ENCODE data around the gene FOSB.

Gene FOSB

GRCh38 chr19:45442778-45443461 is 24.9 kb upstream of the FOSB start:
- peak; percentile 37 for DNase-seq

GRCh38 chr19:45443462-45444317 is 24.1 kb upstream of the FOSB start:
- DNase-seq, result peak; percentile 59

DNA sequence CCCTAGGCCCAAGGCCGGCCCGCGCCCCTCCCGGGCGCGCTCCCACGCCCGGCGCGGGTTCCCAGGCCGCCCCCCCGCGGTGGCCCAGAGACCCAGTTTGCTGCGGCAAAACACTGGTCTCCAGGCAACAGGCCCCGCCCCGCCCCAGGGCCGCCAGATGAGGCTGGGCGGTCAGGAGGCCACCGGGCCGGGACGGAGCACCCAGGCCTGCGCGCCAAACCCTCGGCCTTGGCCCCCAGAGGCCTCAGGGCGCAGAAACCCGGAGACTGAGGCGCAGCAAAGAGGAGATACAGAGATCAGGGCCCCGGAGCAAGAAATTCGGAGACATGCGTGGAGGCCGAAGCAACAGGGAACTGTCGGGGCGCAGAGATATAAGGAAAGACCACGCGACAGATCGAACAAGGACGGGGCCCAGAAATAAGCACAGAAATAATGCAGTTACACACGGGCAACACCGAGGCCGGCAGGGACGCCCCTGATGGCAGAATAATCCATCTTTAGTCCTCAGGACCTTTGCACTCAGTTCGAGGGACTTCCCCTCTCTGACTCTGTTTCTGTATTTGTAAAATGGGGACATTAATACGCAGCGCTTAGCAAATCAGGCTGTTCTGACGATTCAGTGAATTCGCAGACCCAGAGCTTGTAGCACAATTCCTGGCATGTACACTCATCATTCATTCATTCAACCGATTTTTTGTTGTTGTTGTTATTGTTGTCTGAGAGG is 23.3 kb upstream of the FOSB start:
- DNase-seq, result peak; percentile 85

DNA sequence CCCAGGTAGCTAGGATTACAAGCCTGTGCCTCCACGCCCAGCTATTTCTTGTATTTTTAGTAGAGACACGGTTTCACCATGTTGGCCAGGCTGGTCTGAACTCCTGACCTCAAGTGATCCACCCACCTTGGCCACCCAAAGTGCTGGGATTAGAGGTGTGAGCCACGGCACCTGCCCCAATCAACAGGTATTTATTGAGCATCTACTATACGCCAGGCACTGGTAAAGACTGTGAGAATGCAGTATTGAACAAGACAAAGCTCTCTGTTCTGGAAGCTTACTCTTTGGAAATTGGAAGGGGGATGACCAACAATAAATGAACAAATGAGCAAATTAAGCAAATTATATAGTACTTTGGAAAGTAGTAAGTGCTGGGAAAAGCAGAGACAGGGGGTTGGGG is 22.7 kb upstream of the FOSB start:
- no peak for DNase-seq

DNA sequence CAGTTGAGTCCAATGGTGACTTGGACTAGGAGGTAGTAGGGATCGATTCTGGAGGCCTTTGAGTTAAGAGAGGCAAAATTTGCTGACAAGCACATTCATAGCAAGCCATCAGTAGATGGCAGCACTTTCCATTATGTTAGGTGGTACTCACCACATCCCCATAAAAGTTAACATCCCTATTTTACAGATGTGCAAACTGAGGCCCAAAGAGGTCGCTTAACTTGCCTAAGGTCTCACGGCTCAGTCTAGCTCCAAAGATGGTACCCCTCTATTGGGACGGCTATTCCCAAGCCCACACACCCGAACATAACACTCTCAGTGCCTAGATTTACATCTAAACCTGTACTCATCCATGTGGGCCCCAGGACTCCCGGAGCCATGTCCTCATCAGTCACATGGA is 21.5 kb upstream of the FOSB start:
- DNase-seq, result peak; percentile 55

GRCh38 chr19:45446944-45447343 is 20.9 kb upstream of the FOSB start:
- DNase-seq, result no peak

DNA sequence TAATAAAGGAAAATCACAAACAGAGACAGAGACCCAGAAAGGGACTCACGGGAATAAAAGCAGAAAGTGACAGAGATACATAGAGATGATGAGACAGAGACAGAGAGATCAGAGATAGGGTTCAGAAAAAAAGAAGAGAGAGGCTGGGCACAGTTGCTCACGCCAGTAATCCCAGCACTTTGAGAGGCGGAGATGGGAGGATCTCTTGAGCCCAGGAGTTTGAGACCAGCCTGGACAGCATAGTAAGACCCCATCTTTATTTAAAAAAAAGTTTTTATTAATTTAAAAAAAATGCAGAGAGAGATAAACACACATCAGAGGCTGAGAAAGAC is 19.4 kb upstream of the FOSB start:
- DNase-seq, result no peak

GRCh38 chr19:45448887-45449299 is 18.9 kb upstream of the FOSB start:
- no peak for DNase-seq

DNA sequence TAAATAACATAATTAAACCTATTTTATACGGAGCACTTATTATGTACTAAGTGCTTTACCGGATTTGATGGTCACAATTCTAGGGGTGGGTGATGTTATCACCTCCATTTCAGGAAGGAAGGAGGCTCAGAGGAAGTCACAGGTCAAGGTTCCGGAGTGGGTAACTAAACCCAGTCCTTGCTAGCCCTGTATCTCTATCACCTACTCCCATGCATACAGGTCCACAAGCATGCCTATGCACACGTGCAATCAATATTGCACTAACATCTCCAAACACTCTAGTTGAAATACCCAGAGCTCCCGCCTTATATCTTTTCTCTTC is 17.8 kb upstream of the FOSB start:
- peak; percentile 73 for DNase-seq

DNA sequence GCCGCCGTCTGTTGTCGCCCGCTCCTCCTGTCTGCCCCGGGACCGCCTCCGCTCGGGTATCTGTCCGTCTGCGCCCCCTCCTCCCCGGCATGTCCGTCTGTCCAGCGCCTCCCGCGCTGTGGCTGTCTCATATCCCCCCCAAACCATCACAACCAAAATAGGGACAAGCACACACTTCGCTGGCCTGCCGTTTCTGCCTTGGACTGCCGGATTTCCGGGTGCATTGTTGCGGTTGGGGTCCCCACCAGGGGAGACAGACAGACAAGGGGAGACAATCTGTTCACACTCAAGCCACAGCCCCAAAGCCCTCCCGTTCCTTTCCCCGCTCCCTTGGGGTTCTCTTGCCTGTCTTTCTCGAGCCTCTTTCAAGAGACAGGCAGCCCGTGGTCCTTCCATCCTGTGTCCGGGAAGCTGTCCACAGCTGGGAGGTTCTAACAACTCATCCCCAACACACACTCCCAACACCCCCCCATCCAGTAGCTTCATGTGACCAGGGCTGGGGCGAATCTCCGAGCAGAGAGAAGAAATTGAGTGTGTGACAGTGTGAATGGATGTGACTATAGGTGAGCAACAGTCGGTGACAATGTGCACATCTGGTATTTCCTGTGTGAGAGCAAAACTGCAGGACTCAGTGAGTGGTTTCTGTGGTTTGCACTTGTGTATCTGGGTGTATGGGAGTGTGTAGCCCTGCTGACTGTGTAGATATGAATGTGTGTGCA is 16.5 kb upstream of the FOSB start:
- peak; percentile 76 for DNase-seq

- DNase-seq, result no peak
These were observed 15.9 kb upstream of the FOSB start for GRCh38 chr19:45451850-45452387.

GRCh38 chr19:45455707-45456499 is 11.9 kb upstream of the FOSB start:
- DNase-seq, result peak; percentile 63

DNA sequence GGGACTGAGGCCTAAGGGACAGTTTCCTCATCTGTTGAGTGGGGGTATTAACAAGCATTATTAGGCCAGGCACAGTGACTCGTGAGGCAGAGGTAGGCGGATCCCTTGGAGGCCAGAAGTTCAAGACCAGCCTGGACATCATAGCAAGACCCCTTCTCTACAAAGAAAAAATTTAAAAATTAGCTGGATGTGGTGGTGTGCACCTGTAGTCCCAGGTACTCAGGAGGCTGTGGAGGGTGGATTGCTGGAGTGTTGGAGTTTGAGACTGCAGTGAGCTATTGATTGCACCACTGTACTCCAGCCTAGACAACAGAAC is 11.3 kb upstream of the FOSB start:
- DNase-seq, result no peak

DNA sequence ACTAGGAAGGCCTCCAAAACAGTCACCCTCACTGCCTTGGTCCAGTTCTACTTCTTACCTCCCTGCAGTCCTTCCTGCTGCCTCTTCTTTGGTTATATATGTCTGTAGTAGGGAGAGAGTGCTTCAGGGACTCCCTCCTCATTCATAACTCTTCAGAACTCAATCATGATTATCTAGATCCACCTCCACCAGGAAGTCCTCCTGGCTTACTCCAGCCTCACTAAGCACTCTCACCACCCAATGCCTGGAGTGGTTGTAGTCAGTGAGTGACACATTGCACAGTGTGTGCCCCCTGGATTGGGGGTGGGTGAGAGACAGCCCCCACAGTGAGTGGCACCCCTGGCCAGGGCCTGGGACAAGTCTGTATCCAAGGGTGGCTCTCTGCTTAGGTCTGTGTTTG is 10.0 kb upstream of the FOSB start:
- no peak for DNase-seq

DNA sequence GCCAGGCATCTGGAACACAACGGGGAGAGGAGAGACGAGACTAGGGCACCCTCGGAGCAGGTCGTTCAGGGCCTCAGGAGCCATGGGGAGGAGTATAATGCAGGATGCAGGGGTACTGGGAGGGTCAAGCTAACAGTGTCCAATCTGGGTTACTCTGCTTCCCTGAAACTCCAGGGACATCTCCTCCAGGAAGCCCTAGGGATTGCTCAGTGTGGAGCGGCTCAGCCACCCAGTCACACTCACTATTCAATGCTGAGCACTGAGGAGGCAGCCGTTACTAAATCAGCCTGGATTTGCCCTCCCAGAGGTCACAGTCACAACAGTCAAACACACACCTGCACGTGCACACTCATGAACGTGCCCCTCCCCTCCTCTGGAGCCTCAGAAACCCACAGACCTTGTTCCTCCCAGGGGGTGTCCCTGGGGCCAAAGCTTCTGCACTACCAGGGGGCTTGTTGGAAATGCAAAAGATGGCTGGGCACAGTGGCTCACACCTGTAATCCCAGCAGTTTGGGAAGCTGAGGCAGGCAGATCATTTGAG is 6.9 kb upstream of the FOSB start:
- DNase-seq, result no peak

GRCh38 chr19:45462174-45462573 is 5.6 kb upstream of the FOSB start:
- no peak for DNase-seq

- no peak for DNase-seq
These were observed 4.6 kb upstream of the FOSB start for GRCh38 chr19:45463241-45463640.

DNA sequence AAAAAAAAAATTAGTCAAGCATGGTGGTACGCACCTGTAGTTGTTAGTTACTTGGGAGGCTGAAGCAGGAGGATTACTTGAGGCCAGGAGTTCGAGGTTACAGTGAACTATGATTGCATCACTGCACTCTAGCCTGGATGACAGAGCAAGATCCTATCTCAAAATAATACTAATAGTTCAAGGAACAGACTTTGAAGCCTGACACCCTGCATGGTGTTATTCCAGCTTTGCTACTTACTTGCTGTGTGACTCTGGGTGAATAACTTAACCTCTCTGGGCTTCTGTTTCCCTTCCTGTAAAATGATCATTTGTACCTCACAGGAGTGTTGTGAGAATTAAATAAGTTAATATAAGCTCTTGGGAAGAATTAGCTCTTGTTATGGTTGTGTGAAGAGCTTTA is 3.5 kb upstream of the FOSB start:
- no peak for DNase-seq

- DNase-seq, result no peak
These were observed 2.8 kb upstream of the FOSB start for GRCh38 chr19:45464852-45465441.

DNA sequence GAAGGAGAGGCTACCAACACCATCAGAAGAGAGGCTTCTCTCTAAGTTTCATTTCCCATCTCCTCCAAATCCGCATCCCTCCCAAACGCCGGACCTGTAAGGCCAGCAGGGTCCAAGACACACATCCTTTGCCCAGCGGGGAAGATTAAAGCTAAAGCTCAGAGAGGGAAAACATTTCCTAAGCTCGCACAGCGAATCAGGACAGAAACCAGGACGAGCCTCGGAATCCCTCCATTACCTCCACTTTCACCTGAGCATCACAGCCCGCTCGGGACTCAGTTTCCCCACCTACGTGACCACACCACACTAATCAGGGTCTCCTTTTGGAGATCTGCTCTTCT is 711 bp upstream of the FOSB start:
- DNase-seq, result no peak

DNA sequence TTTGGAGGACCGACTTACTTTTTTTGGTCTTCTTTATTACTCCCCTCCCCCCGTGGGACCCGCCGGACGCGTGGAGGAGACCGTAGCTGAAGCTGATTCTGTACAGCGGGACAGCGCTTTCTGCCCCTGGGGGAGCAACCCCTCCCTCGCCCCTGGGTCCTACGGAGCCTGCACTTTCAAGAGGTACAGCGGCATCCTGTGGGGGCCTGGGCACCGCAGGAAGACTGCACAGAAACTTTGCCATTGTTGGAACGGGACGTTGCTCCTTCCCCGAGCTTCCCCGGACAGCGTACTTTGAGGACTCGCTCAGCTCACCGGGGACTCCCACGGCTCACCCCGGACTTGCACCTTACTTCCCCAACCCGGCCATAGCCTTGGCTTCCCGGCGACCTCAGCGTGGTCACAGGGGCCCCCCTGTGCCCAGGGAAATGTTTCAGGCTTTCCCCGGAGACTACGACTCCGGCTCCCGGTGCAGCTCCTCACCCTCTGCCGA is 409 bp downstream of the FOSB start:
- peak; percentile 35 for DNase-seq

DNA sequence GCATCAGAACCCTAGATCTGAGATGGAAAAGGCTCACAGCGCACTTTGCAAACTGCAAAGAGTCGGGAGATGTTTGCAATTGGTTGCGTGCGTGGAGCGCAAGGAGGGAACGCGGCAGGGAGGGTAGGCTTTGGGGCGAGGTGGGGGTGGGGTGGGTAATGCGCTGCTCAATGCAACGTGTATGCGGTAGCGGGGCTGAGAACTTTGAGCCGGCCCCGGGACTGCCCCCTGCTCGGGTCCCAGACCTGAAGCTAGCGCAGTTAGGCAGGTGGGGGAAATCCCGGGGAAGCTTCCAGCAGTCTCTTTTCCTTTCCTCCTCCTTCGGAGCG is 971 bp downstream of the FOSB start:
- no peak for DNase-seq
